H1 (cell line): ENCODE data around the gene SLC7A5. TPM values are rescaled to one million over a fixed set of nuclear protein-coding genes. Genes with fewer than 3 reads are reported as not detected.

ENCODE experiments used
- NRF1 ChIP-seq: IDR thresholded peaks from 2 replicates; pipeline ENCODE4 v1.6.1; 2011; ENCODE audit warnings: mild to moderate bottlenecking, low read depth, low read length, improper control_type of control experiment
- RFX5 ChIP-seq: IDR thresholded peaks from 2 replicates; pipeline ENCODE4 v1.6.1; 2011; ENCODE audit warnings: low read depth, low read length, improper control_type of control experiment, borderline replicate concordance
- SIN3A ChIP-seq, 2 experiments: IDR thresholded peaks in 1 of 2; conservative IDR thresholded peaks in 1 of 2; 2 replicates each; pipeline ENCODE4 v1.6.1; 2011 to 2012; ENCODE audit warnings: low read length in 2 of 2, improper control_type of control experiment in 1 of 2, low read depth in 1 of 2, mild to moderate bottlenecking in 1 of 2
- TCF12 ChIP-seq: IDR thresholded peaks from 2 replicates; pipeline ENCODE4 v1.6.1; 2011; ENCODE audit warnings: low read depth, mild to moderate bottlenecking, low read length
- polyA plus RNA-seq, 7 experiments: library from polyadenylated mRNA; depleted of rRNA in 3 of 7; stranded (reverse) in 5 of 7; unstranded in 2 of 7; fragments of >200 nt in 5 of 7; fragments of 200-250 nt in 2 of 7; gene quantifications; 1 replicate in 5 of 7; 2 replicates in 1 of 7; 4 replicates in 1 of 7; pipeline versions ENCODE4 v1.2.1 to v1.2.3, GENCODE V29; 2011 to 2013; ENCODE audit warnings: missing spikeins in 2 of 7, mixed read lengths in 2 of 7
- total RNA-seq: library from RNA; stranded (reverse); fragmentation: NEBNext Ultra II Directional; extraction: Animal tissue kit (Norgen Biotek cat#: 25700); gene quantifications from 2 replicates; pipeline ENCODE4 v1.2.1, GENCODE V29; 2021
- TF ChIP-seq, protein P1 (sequence below): IDR thresholded peaks from 2 replicates; pipeline ENCODE4 v1.6.1; 2012; ENCODE audit warnings: inconsistent platforms

The SLC7A5 gene
- total and polyA plus RNA-seq, 2 of the 8 experiments (the other 6 are each of a cell fraction or from before 2014, with no cell fraction given), result 68.2 to 341 TPM

DNA sequence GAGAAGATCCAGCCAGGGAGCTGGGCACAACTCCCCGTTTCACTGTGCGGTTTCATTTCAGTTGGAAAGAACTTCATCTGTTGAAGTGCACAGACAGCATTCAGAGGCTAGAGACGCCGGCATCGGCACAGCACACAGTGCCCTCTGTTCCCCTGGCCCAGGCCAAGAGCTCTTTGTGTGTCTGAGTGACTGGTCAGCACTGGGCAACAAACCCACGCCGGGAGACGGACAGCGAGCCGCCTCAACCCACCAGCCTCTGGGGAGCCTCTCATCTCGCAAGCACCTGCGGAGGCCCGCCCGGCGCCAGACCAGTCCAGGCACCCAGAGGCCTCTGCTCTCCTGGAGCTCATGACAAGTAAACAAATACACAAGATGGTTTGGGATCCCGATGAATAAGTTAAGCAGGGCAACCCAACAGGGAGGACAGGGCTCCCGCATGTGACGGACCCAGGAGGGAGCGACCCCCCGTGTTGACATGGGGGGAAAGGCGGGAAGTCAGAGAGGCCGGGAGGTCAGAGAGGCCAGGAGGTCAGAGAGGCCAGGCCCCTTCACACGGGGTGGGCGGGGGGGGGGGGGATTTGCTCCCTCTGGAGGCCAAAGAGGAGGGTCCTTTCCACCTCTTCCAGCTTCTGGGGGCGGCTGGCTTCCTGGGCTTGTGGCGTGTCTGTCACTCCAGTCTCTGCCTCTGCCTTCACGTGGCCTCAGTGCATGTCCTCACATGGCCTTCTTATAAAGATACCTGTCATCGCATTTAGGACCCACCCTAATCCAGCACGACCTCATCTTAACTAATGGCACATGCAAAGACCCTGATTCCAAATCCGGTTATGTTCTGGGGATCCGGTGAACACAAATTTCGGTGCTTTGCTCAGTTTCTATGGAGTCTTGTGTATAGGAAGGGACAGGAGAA, 77.8 kb downstream of the SLC7A5 start (continued):
- TF ChIP-seq NRF1, result no peak
- TF ChIP-seq RFX5, result no peak
- TF ChIP-seq, protein P1, sequence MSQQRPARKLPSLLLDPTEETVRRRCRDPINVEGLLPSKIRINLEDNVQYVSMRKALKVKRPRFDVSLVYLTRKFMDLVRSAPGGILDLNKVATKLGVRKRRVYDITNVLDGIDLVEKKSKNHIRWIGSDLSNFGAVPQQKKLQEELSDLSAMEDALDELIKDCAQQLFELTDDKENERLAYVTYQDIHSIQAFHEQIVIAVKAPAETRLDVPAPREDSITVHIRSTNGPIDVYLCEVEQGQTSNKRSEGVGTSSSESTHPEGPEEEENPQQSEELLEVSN, result no peak
- TF ChIP-seq SIN3A (conservative IDR thresholded peaks at IDR 0.05 in 1 of 2, IDR thresholded peaks at IDR 0.05 in 1 of 2; ENCODE audit: low read depth in 1 of 2, low read length in 2 of 2), result no peak
- TF ChIP-seq TCF12, result no peak
- TF ChIP-seq, all 59 proteins: peak for 0
